ENCODE data around the gene PLA2G6.

PLA2G6 gene

DNA sequence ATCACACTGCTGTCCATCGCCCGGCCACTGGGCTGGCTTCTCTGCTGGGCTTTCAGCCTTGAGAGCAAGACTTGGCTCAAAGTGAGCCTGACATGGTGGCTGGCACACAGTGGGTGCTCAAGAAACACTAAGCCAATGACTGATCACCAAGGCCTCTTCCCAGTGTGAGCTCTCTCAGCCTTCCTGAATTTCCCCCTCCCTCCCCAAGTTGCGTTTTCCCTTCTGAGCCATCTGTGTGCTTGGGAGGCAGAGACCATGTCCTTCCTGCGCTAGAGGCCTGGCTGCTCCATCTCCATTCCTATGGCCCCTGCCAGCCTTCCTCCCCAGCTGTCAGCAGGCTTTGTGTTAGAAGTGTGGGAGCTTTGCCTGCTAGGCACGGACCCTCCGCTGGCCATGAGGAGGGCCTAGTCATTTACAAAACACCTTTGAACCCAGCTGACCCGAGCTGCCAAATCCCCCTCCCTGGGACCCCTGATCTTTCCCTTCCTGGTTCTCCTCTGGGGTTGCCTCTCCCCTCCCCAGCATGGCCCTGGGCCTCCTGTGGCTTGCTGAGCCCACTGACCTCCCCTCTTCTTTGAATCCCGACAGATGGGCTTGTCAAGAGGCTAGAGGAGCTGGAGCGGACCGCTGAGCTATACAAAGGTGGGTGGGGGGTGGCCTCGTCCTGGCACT is 111.2 kb downstream of the PLA2G6 start:
- DNase-seq (ENCODE audit: low read depth, low spot score), result no peak

DNA sequence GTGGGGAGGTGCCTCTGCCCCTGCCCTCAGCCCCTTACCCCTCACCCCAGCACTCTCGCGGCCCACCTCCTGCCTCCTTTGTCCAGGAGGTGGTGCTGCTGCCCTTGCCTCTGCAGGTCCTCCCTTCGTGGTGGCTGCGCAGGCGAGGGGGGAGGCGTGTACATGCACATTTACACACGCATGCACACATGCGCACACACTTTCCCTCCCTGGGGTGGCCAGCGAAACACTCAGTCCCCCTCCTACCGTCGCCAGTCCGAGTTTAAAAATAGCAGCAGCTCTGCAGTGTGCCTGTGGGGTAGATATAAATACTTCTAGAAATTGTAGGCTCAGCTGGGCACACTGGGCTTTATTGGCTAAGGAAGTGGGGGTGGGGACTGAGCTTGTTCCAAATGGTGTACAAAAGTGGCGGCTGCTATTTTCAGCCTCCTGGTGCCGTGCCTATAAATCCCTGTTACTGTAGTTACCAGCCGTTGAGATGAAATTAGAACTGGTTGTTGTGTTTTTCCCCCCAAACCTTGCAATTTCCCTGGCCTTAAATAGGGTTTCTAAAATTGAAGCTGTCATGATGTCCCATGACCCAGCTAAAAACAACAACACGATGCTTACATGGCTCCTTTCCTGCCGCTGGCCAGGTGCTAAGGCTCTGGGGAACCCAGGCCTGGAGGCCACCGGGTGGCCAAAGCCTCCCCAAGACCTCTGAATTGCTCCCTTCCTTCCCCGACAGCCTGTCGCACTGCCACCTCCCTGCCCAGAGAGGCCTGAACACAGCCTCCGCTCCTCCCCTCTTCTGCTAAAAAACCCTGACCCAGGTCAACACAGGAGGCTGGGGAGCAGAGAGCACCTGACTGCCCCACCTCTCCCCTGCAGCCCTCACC is 112.0 kb downstream of the PLA2G6 start:
- no peak for DNase-seq (ENCODE audit: low read depth, low spot score)

DNA sequence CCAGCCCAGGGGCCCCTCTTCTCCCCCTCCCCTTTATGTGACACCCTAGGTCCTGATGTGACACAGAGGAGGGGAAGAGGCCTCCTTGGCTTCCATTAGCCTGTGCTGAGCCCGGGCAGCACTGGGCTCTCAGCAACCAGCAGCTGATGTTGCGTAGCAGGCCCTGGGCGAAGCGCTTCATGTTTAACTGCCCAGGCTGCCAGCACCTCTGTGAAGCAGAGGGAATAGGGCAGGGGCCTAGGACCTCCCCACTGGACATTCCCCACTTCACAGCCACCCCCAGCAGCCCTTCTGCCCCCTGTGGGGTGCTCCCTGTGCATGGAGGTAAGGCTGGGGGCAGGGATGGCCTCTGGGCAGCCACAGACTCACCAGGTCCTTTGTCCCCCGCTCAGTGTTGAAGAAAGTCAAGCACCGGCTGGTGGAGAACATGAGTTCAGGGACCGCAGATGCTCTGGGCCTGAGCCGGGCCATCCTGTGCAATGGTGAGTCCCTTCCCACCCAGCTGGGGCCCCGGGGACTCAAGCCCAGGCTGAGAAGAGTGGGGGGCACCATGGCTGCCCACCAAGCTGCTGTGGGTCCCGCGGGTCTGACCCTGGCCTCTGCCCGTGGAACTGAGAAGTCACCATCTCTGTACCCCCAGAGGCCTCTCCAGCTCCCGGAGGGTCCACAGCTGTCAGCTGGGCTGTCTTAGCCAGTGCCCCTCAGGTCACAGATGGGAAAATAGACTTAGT is 112.8 kb downstream of the PLA2G6 start:
- no peak for DNase-seq (ENCODE audit: low read depth, low spot score)

- DNase-seq (ENCODE audit: low read depth, low spot score), result no peak
Measured at GRCh38 chr22:38067761-38068360, 113.8 kb downstream of the PLA2G6 start.

- DNase-seq (ENCODE audit: low read depth, low spot score), result no peak
Measured at GRCh38 chr22:38067028-38067415, 114.6 kb downstream of the PLA2G6 start.

- DNase-seq (ENCODE audit: low read depth, low spot score), result no peak
Measured at GRCh38 chr22:38066381-38067027, 115.1 kb downstream of the PLA2G6 start.

DNA sequence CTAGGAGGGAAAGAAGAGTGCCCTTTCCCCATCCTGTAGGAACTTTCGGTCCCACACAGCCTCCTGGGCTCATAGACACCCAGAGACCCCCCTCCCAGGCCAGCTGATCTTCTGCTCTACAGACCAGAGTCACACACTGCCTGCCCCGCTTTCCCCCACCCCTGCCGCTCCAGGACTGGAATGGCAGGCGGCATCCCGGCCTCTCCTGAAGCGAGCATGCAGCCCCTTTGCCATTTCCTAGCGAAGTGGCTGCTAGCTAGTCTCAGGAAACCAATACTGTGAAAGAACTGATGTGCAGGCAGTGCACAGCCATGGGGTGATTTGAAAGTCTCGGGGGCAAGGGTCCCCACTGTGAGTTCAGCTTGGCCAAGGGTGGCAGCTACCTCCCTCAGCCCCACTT is 116.1 kb downstream of the PLA2G6 start:
- DNase-seq (ENCODE audit: low read depth, low spot score), result no peak

GRCh38 chr22:38062791-38063190 is 118.8 kb downstream of the PLA2G6 start:
- DNase-seq (ENCODE audit: low read depth, low spot score), result no peak

Data from activated CD4-positive, CD25-positive, alpha-beta regulatory T cell treated with anti-CD3 and anti-CD28 coated beads, Interleukin-2, amount 50 U/mL, for 16 hours (primary cell).